ENCODE data around the gene TMCC2.
A peak's percentile ranks its signal among the peaks of the same experiment; 100 is the strongest.

TMCC2 gene

DNA sequence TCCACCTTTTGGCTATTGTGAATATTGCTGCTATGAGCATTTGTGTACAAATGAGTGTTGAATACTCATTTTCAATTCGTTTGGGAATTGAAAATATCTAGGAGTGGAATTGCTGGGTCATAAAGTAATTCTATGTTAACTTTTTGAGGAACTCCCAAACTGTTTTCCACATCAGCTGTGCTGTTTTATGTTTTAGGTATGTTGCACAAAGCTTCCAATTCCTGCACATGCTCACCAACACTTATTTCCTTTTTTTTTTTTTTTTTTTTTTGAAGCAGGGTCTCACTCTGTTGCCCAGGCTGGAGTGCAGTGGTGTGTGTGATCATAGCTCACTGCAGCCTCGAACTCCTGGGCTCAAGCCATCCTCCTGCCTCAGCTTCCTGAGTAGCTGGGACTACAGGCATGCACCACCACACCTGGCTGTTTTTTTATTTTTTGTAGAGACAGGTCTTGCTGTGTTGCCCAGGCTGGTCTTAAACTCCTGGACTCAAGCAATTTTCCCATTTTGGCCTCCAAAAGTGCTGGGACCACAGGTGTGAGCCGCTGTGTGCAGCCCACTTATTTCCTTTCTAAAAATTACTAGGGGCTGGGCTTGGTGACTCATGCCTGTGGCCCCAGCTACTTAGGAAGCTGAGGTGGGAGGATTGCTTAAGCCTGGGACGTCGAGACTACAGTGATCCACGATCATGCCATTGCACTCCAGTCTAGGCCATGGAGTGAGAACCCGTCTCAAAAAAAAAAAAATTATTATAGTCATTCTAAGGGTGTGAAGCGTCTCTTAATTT lies 33.4 kb downstream of the TMCC2 start:
- DNase-seq (ENCODE audit: low read depth in 2 of 2) = no peak

DNA sequence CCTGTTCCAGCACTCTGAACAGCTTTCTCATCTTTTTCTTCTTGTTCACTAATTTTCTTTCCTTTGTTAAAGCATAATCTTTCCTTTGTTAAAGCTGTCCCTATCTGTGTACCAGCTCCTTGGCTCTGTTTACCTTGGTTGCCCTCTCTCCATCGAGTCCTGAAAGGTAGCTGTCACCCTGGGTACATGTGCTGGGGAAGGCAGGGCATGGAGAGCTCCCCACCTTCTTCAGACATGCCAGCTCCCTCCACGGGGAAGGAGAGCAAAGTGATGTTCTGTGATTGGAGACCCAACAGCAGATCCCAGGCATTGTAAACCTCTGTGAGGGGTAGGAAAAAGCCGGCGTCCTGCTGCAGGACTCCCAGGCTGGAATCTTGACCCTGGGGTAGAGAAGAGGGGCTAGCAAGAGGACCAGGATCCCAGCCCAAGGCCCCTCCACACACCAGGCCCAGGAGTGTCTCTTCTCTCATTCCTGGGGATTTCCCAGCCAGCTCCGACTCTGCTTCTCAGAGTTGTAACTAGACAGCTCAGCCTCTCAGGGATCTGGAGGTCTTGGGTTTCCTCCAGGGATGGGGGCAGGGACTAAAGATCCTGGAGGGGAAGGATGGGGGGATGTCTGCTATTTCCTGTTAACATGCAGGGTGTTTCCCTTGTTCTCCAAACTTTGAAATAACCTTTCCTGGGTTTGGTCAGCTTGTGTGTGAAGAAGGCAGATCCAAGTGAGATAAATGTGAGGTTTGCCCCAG lies 34.4 kb downstream of the TMCC2 start:
- no peak for DNase-seq (ENCODE audit: low read depth in 2 of 2)

DNA sequence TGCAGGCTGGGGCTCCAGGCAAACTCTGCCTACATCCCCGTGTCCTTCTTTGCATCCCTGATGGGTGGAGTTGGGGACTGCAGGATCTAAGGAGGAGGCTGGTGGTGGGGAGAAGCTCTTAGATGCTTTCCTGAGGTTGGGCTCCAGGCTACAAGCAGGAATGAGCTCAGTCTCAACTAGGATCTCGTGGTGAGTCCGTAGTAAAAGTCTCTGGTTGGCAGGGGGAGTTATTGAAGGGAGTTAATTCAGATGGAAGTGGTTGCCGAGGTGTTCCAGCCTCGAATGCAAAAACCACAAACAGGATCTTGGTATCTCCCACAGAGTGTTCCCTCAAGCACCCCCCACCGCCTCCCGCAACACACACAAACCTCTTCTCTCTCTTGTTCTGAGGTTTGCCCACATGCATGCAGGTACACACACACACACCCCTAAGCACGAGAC lies 35.0 kb downstream of the TMCC2 start:
- no peak for DNase-seq (ENCODE audit: low read depth in 2 of 2)

DNA sequence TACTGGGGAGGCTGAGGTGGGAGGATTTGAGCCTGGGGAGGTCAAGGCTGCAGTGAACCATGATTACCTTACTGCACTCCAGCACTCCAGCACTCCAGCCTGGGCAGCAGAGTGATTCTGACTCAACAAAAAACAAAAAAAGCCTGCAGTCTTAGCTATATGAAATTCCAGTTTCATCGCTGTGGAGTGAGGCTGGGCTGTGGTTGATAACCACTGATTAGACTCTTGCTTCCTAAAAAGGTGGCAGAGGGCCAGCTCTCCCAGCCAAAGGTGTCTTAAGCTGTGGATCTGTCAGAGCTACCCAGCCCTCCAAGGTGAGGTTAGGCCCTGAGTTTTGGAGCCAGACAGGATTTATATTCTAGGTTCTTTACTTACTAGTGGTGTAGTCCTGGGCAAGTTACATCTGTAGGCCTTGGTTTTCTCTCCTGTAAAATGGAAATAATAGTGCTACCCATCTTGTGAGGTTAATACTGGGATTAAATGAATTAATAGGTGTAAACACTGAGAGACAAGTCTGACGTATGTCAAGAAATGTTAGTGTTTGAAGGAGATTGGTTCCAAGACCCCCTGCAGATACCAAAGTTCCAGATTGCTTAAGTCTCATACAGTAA lies 35.9 kb downstream of the TMCC2 start:
- no peak for DNase-seq (ENCODE audit: low read depth in 2 of 2)

DNA sequence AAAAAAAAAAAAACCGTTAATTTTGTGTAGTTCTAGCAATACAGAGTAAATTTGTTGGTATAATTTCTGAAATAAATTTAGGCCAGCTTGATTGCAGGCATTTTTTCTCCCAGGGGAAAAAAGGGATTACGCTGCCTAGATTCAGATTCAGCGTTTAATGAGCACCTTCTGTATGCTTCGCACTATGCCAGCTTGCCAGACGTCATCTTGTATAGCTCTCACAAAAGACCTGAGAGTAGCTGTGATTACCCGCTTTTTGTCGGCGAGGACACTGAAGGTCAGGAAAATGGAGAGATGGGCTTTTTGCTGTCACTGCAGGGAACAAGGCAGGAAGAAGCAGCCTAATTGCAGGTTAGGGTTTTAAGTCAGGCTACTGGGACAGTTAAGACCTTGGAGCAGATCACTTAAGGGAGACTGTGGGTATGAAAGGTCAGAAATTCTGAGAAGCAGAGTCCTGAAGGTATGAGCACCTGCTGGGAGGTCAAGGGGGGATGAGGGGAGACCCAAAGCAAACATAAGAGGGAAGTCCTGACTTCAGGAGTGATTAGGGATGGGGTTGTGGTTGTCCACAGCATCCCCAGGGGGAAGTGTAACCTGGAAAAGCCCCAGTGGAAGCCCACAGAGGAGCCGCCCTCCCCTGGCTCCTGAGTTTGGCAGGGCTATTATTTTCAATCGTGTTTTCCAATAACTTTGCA lies 39.0 kb downstream of the TMCC2 start:
- no peak for DNase-seq (ENCODE audit: low read depth in 2 of 2)

DNA sequence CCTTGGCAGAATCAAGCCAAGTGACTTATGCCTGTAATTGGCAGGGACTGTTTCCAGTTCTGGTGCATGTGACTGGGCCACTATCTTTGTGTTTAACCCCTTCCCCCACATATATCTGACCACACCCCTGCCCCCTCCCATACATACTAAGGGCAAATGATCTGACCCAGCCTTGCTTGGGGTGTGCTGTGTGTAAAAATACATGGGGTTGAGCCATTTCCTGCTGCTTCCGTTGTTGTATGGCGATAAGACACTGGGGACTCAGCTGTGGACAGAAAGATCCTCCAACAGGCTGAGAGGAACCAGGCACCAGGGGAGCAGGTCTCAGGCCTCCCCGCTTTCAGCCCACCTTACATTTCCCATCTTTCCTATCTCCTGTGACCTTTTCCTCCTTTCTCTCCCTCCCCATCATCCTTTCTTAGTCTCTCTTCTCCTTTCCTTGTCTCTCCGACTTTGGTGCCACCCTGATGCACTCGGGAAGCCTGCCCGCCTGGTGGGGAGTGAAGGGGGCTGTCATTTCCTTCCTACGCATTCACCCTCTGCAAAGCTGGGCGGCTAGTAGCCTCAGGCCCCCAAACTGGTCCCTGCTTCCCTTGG lies 39.7 kb downstream of the TMCC2 start:
- DNase-seq (ENCODE audit: low read depth in 2 of 2) = no peak

DNA sequence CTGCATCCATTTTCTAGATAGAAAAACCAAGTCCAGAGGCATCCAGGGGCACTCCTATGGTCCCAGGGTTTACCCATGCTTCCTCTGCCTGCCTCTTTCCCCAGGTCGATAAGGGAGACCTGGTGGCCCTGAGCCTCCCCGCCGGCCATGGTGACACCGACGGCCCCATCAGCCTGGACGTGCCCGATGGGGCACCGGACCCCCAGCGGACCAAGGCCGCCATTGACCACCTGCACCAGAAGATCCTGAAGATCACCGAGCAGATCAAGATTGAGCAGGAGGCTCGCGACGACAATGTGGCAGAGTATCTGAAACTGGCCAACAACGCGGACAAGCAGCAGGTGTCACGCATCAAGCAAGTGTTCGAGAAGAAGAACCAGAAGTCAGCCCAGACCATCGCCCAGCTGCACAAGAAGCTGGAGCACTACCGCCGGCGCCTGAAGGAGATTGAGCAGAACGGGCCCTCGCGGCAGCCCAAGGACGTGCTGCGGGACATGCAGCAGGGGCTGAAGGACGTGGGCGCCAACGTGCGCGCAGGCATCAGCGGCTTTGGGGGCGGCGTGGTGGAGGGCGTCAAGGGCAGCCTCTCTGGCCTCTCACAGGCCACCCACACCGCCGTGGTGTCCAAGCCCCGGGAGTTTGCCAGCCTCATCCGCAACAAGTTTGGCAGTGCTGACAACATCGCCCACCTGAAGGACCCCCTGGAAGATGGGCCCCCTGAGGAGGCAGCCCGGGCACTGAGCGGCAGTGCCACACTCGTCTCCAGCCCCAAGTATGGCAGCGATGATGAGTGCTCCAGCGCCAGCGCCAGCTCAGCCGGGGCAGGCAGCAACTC lies 41.3 kb downstream of the TMCC2 start:
- no peak for DNase-seq (ENCODE audit: low read depth in 2 of 2)

DNA sequence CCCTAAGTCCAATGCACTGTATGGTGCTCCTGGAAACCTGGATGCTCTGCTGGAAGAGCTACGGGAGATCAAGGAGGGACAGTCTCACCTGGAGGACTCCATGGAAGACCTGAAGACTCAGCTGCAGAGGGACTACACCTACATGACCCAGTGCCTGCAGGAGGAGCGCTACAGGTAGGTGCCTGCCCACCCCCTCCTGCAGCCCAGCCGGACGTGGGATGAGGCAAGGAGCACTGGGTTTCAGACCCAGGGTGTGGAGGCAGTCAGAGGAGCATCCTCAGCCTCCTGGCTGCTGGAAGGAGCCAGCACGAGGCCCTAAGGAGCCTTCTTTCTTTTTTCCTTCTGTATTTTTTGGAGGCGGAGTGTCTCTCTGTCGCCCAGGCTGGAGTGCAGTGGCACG lies 42.0 kb downstream of the TMCC2 start:
- DNase-seq (ENCODE audit: low read depth in 2 of 2) = no peak

DNA sequence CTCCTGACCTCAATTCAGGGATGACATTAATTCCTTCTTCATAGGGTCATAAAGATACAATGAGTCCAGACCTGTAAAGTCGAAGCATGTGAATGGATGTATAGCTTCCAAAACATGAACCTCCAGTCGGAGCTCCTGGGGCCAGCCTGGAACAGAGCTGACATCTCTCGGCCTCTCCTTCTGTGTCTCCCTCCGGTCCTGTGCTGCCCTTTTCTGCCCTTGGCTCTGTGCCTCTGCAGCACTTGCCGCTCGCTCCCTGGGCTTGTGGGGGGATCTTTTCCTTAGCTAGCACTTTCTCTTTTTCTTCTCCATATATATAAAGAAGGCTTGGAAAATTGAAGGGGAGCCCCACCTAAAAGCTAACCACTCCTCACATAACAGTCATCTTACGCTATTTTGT lies 42.5 kb downstream of the TMCC2 start:
- no peak for DNase-seq (ENCODE audit: low read depth in 2 of 2)

DNA sequence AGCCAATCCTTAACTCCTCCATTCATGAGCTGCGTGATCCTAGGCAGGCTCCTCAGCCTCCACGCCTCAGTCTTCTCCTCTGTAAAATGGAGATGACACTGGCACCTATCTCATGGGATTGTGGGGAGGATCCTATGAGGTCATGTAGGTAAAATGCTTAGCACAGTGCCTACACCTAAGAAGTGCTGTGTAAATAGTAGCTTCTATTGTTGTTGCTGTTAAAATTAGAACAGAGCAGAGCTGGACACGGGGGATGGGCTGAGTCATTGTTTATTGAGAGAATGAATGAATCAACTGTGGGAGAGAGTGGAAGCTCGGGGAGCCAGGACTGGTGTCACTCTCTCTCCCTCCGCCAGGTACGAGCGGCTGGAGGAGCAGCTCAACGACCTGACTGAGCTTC lies 43.0 kb downstream of the TMCC2 start:
- no peak for DNase-seq (ENCODE audit: low read depth in 2 of 2)

DNA sequence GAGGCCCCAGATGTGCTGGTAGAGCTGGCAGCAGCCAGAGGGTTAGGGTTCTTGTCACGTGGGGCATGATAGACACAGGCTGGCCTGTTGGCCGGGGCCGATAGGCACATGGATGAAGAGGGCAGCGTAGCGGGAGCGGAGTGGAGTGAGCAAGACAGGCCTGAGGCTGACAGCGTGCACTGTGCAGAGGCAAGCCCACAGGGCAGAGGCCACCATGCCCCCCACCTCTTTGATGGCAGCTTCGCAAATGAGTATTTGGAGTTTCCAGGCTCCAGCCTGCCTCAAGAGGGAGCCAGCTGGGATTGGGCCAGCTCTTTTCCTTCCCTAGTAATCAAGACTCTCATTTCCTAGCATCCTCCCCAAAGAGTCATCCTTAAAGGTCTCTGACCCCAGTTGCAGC lies 43.5 kb downstream of the TMCC2 start:
- no peak for DNase-seq (ENCODE audit: low read depth in 2 of 2)

DNA sequence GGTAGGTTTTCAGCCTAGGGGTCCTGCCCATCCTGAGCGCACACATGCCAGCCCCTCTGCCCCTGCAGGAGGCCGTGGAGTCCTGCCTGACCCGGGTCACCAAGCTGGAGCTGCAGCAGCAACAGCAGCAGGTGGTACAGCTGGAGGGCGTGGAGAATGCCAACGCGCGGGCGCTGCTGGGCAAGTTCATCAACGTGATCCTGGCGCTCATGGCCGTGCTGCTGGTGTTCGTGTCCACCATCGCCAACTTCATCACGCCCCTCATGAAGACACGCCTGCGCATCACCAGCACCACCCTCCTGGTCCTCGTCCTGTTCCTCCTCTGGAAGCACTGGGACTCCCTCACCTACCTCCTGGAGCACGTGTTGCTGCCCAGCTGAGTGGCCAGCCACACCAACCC lies 44.0 kb downstream of the TMCC2 start:
- no peak for DNase-seq (ENCODE audit: low read depth in 2 of 2)

DNA sequence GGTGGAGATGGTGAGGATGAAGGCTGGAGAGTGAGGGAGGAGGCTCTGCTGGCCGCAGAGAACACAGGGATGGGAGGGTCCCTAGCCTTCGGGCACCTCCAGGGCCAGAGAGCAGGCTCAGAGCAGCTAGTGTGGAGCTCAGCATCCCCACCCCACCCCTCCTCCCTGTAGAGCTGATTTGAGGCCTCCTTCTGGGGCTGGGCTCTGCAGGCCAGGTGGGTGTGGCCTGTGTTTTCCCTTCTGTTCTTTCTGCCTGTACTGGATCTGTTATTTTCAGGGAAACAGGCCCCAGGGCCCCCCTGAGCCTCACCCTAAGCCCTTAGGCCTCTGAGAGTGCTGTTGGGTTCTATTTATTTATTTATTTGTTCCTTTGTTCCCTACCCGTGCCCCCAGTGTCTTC lies 44.8 kb downstream of the TMCC2 start:
- no peak for DNase-seq (ENCODE audit: low read depth in 2 of 2)

DNA sequence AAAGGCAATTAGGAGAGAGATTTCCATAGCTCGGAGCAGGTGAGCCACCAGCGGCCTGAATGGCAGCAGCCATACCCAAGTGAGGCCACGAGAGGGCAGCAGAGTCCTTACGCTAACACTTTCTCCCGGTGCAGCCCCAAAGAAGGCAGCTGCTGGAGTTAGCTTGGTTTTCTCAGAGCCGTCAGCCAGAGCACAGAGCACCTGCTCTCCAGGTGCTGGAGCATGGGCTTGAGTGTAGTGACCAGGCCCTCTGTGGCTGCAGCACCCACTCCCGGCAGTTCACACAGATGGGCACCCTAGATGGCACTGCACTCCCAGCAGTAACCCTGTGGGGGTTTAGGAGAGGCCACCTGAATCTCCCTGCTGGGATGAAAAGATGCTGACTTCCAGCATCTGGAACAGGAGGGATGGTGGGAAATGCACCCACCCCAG lies 45.8 kb downstream of the TMCC2 start:
- DNase-seq (ENCODE audit: low read depth in 2 of 2) = peak; percentile 79 to 83

DNA sequence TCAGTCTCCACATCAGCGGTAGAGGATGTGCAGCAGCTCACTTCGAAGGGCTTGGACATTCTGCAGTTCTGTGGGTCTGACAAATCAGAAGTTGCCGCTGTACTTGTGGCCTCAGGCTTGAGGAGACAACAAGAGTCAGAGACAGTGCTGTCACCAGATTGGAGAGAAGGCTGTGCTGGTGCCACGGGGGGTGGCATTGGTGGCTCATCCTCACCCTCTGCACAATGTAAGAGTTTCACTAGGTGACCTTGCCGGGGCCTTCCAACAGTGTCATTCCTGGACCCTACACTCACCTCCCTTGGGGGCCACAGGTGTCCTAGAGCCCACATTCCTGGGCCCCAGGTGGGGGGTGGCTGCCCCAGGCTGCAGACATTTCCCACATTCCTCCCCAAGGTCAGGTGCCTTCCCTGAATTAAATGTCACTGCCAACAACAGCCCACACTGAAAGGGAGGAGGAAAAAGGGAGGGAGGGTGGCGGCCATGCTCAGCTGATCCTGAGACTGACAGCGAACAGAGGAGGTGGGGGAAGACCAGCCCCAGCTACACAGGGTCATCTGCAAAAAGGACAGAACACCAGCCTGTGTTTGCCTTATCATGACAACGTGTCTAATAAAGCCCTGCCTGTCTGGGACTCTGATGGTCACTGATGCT lies 46.4 kb downstream of the TMCC2 start:
- DNase-seq (ENCODE audit: low read depth in 2 of 2) = no peak

DNA sequence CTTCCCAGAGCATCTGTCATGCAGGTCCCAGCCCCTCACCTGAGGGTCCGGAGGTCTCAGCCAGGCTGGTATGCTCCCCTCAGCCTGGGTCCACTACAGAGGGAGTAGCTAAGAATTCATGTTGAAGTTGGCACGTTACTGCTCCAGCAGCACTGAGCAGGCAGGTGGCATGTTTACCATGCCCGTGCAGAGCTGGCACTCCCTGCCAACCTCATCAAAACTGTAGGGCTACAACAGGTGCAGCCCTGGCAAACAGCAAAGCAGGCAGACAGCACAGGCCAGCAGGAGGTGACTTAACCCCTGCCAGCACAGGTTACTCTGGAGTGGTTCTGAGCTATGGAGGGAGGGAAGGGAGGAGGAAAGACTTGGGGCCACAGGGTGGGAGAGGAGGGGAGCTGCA lies 47.4 kb downstream of the TMCC2 start:
- no peak for DNase-seq (ENCODE audit: low read depth in 2 of 2)

DNA sequence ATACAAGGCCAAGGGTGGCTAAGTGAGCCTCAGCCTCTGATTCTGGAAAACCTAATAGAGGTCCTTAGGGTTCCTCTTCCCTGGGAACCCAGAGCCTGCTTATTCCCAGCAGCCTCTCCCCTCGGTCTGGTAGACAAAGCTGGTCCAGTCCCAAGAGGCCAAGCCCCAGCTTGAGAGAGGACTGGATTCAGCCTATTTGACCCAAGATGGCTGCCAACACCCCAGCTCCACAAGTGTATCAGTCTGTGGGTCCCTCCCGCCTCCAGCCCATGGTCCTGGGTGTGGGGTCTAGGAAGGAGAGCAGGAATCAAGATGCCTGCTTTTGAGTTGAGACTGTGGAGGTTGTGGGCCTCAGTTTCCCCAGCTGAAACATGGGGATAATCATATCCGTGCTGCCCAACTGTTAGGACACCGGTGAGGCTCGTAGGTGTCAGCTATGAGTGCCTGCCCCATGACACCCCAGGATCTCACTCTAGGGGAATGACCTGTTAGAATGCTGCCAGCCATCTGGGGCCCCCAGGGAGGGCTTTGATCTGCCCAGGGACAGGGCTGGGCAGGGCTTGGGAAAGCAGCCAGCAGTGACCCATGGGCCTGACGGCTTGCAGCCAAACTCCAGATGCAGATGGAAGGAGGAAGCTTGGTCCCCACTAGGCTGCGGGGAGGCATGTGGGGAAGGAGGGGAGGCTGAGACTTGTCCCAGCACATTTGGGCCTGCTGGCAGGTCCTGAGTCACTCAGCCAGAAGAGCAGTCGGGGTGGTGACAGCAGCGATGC lies 48.4 kb downstream of the TMCC2 start:
- no peak for DNase-seq (ENCODE audit: low read depth in 2 of 2)

DNA sequence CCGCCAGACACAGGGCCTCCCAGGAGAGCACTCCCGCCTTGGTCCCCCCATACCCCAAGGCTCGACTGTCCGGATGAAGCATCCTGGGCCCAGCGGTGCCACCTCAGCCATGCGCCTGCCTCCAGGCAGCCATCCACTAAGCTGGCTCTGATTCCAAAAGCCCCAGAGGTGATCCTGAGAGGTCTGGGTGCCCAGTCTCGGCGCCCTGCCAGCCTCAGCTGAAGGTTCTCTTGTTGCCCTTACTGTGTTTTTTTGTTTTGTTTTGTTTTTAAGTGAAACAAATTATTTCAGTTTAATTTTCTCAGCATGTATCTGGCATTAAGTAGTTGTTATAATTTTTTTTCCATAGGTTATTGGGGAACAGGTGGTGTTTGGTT lies 48.9 kb downstream of the TMCC2 start:
- DNase-seq (ENCODE audit: low read depth in 2 of 2) = no peak

DNA sequence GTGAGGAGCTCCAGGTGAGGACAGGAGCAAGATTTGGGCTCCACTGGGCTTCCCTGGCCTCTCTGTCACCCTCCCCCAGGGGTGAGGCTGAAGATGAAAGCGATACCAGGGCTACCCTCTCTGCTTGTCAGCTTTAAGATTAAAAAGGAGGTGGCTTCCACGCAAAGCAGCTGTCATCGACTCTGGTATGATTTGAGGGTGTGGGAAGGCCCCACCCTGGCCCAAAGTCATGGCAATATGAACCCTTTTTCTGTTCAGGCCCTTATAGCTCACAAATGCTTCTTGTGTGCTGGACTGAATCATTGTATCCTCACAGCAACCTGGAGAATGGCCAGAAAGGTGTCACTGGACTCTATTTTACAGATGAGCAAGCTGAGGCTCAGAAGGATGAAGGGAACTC lies 52.2 kb downstream of the TMCC2 start:
- DNase-seq (ENCODE audit: low read depth in 2 of 2) = no peak

Measured in stimulated activated CD4-positive, alpha-beta T cell treated with anti-CD3 and anti-CD28 coated beads, Interleukin-1b, Interleukin-23, amount 100 ng/mL, for 4 hours (primary cell).